Inflammatory macrophage (primary cell): ENCODE measurements around the gene CDK11A.
"Not testable (repeated sequence)": the region's sequence is repeated elsewhere in the genome, so short reads cannot be mapped to it uniquely, and the experiment has no call there.

Experiments
- DNase-seq, 2 donors: peaks; one replicate each; pipeline ENCODE4 v3.0.0-alpha.2; 2020 to 2022

The CDK11A gene

DNA sequence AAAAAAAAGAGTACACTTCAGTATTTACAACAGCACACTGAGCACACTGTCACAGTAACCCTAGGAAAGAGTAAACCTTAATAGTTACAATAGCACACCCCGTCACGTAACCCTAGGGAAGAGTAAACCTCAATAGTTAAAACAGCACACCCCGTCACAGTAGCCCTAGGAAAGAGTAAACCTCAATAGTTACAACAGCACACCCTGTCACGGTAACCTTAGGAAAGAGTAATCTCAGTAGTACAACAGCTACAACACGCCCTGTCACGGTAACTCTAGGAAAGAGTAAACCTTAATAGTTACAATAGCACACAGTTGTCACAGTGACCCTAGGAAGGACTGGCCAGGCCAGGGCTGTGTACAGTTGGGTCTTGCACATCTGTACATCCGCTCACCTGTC, 3.0 kb downstream of the CDK11A start:
- DNase-seq, result no peak

DNA sequence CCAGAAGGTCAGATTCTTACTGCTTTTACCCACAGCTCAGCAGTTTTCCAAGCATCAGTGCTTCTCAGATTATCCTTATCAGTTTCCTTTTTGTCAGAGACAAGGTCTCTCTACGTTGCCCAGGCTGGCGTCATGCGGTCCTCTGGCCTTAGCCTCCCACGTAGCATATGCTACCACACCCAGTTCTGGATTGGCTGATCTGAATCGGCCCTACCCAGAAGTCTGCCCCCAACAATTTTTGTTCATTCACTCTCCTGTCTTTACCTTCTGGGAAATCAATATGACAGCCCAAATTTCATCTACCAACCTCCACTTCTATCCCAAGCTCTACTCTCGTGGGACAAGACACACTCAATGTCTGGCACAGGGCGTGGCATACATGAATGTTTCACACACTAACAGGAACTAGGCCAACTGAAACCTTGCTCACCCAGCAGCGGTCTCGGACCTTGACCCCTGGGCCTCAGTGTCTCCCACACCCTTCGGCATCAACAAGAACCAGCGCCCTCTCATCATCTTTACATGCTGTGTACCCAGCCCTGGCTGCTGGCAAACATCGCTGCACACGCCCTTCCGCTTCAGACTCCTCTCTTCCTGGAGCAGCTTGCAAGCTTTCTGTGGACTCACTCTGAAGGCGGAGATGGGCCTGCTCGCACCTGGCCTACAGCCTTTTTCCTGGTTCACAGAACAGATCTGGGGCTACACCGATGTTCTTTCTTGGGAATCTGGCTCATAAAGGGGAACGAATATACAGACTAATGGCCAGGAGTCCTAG, 8.9 kb downstream of the CDK11A start:
- DNase-seq, result not testable (repeated sequence)

DNA sequence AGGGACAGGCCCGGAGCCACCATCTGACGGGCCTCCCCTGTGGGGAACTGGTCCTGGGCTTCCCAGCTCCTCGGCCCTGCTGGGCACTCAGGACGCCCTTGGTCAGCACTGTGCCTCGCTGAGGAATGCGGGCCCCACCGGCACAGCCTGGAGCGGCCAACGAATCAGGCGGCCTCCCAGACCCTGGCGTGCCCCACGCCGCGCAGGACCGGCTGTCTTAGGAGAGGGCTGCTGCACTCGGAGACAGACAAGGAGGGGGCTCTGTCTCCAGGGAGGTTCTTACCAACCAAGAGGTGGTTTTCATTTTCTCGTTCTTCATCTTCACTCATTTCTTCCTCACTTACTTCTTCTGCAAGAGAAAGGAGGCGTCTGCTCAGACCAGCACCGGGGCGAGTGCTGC, 16.3 kb downstream of the CDK11A start:
- DNase-seq, result not testable (repeated sequence)

DNA sequence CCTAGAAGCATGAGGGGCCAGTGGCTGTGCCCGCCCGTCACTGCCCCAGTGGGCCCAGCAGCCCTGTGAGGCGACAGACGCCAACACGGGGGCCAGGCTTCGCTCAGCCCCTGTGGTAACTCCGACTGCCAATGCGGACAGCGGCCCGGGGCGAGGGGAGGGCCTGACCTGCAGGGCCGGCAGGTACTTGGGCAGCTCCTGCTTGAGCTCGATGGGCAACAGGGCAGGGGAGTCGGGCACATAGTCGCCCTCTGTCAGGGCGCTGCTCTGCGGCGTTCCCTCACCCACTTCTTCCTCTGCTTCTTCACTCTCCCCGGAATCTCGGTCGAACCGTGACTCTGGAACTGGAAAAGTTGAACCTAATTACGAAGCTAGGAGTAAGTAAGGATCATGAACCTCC, 16.9 kb downstream of the CDK11A start:
- not testable (repeated sequence) for DNase-seq

DNA sequence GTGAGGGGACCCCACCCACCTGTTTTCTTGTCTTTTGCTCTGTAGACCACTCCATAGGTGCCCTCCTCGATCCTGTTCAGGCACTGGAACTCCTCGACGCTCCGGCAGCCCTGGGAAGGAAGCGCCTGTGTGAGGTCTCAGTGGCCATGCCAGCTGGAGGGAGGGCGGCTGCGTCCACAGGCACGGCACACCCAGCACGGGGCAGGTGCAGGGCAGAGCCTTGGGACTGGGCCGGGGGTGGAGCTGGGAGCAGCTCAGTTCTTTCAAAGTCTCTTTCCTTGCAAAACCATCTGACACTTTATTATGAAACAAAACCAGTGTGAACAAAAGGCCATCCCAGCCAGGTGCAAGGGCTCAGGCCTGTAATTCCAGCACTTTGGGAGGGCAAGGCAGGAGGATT, 18.5 kb downstream of the CDK11A start:
- not testable (repeated sequence) for DNase-seq

DNA sequence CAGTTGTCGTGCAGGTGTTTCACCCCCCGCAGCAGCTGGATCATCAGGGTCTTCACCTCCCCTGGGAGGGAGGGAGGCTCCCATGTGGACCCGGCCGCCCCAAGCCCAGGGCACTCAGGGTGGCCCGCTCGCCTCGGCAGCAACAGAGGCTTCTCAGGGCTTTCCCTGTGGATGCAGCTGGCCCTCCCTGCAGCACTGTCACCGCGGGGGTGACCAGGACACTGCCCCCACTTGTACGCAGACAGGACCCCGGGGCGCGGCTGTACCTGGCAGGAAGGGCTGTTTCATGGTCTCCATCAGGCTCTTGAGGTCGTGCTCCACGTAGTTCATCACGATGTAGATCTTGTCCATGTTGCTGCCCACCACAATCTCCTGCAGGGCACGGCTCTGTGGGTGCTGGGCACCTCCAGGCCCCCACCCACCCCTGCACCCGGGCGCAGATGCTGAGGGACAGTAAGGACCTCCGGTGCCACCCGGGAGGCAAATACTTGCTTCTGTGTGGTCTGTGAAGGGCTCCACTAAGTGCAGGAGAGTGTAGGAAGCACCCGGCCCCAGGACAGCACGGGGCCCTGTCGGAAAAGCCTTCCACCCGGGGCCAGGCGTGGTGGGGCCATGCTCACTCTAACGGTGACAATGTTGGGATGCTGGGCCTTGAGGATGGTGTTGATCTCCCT, 19.7 kb downstream of the CDK11A start:
- not testable (repeated sequence) for DNase-seq

DNA sequence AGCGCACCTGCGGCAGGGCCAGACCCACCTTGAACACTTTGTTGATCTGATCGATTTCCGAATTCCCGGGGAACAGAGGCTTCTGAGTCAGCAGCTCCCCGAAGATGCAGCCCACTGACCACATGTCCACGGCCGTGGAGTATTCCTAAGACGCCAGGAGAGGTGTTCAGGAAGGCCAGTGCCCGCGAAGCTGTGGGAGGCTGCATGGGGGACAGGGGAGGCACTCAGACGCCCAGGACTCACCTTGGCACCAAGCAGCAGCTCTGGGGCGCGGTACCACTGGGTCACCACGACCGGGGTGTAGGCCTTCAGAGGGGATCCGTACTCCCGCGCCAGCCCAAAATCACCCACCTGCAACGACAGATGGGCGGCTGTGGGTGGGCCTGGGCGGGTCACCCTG, 20.4 kb downstream of the CDK11A start:
- no peak for DNase-seq

DNA sequence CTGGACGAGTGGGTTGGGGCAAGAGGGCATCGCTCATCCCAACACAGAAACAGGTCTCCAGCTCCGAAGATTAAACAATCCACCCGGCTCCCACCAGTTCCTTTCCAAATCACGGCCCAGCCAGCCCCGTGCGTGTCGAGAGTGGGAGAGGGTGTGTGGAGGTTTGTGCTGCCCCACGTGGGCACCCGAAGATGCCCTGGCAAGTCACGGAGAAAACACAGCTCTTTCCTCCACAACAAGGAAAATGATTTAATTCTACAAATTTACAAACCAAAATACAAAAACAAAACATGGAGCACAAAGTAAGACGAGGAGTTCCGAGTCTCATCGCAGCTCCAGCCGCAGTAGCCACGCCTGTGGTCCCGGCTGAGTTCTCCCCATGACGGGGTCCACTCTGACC, 21.7 kb downstream of the CDK11A start:
- DNase-seq, result not testable (repeated sequence)

DNA sequence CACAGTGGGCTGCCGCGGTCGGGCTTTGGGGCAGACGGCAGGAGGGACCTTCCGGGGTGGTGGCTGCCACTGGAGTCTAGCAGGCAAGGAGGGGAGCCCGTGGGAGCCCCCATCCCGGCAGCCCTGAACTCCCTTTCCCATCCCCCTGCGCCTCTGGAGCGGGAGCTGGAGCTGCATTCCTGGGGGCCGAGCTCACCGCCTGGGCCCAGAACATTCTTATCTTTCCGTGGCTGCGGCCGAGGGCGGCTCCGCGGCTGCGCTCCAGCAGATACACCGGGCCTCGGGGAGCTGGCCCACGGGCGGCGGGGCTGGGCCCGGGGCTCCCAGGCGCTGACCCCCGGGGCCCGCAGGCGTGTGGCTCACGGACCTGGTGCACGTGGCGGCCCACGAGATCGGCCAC, 23.6 kb downstream of the CDK11A start:
- not testable (repeated sequence) for DNase-seq

DNA sequence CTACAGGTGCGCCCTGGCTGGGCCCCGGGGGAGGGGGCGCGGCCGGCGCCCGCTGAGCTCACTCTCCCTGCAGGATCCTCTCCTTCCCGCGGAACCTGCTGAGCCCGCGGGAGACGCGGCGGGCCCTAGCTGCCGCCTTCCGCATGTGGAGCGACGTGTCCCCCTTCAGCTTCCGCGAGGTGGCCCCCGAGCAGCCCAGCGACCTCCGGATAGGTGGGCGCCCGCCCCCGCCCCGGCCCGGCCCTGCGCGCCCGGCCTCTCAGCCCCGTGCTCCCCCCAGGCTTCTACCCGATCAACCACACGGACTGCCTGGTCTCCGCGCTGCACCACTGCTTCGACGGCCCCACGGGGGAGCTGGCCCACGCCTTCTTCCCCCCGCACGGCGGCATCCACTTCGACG, 24.1 kb downstream of the CDK11A start:
- not testable (repeated sequence) for DNase-seq

DNA sequence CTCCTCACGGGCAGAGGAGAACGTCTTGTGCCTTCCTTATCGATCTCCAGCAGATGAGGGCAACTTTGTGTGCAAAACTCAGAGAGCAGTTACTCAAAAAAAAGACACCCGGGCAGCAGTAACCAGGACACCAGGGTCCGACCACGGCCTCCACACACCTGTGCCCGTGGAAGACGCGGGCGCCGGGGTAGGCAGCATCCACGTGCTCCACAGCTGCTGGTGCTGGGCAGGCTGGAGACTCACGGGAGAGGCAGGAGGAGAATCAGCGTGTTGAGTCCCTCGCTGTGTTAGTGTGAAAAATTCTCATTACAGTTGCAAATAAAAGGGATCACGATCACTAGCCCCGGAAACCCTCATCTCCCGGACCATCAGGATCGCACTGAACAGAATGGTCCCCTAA, 25.1 kb downstream of the CDK11A start:
- DNase-seq, result not testable (repeated sequence)

DNA sequence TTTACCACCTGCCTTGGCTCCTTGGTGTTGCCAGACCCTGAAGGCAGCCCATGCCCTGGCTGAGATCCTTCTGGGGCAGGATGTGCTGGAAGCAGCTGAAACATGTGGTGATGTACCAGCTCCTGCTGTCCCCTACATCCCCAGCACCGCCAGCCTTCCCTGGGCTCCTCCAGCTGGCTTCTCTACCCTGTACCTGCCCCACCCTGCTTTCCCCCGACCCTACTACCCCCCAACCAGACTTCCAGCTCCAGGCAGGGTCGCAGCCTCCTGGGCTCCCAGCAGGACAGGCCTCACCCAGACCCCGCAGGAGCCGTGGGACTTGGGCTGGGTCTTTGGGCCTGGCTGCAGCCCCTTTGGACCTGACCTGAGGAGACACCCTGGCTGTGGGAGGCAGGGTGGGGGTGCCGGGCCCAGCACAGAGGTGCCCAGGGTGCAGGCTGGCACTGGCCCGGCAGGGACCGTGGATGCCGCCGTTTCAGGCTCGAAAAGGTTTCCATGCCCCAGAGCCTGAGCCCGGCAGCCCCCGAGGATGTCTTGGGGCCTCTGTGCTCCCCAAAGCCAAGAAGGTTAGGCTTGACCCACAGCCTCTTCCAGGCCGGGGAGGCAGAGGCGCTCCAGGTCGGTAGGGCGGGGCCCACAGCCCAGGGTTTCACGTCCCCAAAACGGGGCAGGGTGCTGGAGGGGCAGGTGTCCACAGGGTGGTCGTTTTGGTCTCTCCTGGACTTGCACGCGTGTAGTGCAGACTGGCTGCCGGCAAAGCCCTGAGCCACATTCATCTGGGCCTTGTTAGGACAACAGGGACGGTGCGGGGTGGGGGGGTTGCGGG, 26.6 kb downstream of the CDK11A start:
- DNase-seq, result not testable (repeated sequence)

DNA sequence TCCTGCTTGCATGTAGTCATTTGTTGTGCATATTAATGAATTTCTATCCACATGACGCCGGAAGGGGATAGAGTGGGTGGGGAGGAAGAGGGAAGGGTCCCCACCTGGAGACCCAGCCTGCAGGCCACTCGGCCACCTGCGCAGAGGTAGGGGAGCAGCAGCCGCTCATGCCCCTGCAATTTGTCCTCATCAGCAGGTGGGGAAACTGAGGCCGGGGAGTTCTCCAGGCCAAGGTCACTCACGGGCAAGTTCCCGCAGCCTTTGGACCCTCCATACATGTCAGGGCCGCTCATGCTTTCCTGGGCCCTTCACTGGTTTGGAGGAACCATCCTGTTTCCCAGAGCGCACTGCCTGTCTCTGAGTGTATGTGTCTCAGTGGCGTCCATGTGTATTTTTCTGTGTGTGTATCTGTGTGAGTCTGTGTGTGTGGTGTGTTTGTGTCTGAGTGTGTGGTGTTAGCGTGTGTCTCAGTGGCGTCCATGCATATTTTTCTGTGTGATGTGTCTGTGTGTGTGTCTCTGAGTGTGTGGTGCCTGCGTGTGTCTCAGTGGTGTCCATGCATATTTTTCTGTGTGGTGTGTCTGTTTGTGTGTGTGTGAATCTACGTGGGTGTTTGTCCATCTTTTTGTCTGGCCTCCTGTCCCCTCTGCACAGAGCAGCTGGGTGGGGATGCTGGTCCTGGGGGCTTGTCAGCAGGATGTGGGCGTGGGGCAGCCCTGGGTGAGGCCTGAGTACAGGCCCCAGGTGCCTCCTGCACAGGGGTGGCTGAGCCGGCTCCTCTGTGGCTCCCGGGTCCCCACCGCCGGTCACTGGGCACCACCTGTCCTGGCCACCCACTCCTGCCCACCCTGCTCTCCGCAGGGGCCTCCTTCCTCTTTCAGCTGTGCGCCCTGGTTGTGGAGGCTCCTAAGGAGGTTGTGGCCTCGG, 27.5 kb downstream of the CDK11A start:
- DNase-seq, result not testable (repeated sequence)

DNA sequence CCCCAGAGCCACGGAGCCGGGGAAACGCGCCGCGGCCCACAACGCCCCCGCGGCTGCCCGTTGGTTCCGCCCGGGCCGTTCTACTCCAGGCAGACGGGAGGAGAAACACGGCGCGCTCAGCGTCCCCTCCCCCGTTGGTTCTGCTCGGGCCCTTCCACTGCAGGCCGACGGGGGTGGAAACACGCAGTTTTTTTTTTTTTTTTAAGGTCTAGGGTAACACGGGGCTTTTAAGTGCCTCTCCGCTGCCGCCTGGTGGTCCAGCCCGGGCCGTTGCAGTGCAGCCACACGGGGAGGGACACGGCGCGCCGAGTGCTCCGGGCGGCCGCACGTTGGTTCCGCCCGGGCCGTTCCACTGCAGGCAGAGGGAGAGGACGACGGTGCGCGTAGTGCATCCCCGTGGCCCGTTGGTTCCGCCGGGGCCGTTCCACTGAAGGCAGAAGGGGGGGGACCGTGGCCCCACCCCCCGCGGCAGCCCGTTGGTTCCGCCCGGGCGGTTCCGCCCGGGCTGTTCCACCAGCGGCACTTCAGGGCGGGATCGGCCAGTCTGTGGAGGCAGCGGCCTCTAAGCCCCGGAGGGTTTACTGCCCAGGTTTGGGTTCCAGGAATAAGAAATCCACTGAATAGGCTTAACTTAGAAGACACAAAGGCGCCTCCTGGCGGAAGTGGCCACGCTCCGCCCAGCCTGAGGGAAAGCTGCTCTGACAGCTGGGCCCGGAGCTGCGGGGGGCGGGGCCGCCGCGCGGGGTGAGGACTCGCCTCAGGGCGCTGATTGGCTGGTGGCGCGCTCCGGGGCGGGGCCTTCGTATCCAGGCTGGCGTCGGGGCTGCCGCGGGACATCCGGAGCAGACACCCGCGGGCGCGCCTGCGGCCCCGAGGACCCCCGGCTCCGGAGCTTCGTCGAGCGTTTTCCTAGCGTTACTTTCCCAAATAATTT, 31.2 kb downstream of the CDK11A start, which contains the start of gene SLC35E2B:
TSS of gene SLC35E2B (minus strand) at position 82 of the 934 bp plus-strand sequence. CDS start 16,096 bp downstream, outside the sequence.
- peak; percentile 87 to 88 for DNase-seq

DNA sequence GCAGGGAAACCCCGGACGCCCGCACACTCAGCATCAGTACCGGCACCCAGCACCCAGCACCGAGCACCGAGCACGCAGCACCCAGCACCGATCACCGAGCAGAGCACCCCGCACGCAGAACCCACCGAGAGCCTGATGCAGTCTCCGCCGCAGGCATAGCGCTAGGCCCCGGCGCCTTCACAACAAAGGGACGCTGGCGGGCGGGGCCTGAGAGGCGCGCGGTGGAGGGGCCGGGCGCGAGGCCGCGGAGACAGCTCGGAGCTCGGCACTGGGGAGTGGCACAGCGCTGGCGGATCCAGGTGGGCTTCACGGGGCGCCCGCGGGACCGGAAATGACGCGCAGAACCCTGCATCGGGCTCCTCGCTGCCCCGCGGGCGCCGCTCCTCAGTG, 31.8 kb downstream of the CDK11A start:
- peak; percentile 33 to 46 for DNase-seq

DNA sequence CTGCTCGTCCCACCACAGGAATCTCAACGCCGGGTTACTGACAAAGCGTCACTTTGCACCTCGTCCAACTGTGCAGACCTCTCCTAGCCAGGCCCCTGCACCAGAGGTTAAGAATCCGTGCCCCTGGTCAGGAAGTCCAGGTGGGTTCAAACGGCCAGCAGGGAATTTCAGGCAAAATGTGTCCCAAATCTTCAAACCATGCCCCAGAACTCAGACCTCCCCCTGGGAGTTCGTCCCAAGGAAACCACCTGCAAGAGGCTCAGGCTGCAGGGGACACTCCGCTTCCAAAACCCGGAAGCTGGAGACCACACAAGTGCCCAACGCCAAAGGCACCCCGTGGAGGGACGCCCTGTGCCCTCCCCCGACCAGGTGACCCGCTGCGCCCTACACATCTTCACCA, 32.7 kb downstream of the CDK11A start:
- DNase-seq, result not testable (repeated sequence)

DNA sequence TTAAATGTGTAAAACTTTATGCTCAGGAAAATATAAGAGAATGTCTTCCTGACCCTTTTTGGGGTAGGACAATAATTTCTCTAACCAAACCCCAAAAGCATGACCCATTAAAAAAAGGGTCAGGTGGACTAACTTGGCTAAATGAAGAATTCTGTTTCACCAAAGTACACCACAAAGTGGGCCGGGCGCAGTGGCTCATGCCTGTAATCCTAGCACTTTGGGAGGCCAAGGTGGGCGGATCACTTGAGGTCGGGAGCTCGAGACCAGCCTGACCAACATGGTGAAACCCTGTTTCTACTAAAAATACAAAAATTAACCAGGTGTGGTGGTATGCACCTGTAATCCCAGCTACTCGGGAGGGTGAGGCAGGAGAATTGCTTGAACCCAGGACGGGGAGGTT, 34.6 kb downstream of the CDK11A start:
- not testable (repeated sequence) for DNase-seq

DNA sequence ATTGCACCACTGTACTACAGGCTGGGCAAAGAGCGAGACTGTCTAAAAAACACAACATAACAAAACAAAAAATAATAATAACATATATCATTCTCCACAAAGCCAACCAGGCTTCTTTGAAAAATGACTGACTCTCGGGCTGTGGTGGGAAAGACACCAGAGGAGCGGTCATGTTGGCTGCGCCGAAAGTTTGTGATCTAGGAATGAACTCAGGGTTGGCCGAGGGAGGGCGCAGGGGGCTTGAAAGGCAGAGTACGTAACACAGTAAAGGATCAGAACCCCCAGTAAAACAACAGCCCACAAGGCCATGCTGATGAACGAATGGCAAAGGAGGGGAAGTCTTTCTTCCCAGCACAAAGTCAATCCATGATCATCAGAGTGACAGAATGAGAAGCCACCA, 36.3 kb downstream of the CDK11A start:
- no peak for DNase-seq

DNA sequence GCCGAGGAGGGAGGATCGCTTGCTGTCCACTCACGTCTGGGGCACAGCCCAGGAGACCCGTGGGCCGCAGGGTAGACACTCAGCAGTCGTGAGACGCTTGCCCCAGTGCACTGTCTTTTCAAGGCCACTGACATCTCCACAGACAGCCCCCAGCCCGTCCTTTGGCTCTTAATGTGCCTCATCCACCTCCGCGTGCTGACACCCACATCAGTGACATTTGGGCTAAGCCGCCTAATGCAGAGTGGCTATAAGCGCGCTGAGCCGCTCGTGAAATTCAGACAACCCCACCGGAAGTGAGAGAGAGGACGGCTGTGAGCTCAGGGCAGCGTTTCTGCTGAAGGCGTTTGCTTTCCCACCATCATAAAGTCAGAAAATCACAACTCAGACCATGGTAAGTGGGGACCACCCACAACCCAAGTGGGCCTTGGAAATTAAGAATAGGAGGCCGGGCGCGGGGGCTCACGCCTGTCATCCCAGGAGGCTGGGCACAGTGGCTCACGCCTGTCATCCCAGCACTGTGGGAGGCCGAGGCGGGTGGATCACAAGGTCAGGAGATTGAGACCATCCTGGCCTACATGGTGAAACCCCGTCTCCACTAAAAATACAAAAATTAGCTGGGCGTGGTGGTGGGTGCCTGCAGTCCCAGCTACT, 40.0 kb downstream of the CDK11A start:
- DNase-seq, result no peak
